HG03439 (cell line): ENCODE results near the gene PAXX.

Experiments
- ATAC-seq: cut with Tn5 transposase; IDR thresholded peaks from one replicate; pipeline ENCODE4 v1.9.1; 2021; ENCODE audit warnings: mild to moderate bottlenecking, moderate library complexity; ENCODE audit not compliant: unreplicated experiment

PAXX gene

GRCh38 chr9:136991993-136992818 lies at the start of gene PAXX:
PAXX (plus strand) TSS chr9:136992422; CDS start chr9:136992444, 22 bp downstream.
- ATAC-seq = peak; percentile 64

- no peak for ATAC-seq
Measured at GRCh38 chr9:136942881-136943230, 49.4 kb upstream of the PAXX start.

- peak; percentile 22 for ATAC-seq
Measured at GRCh38 chr9:136943291-136944211, 48.7 kb upstream of the PAXX start.

- peak; percentile 30 for ATAC-seq
Measured at GRCh38 chr9:136944212-136944518, 48.1 kb upstream of the PAXX start.

- ATAC-seq = peak; percentile 70
Measured at GRCh38 chr9:136944519-136945332, 47.5 kb upstream of the PAXX start, which contains the start of the genes C8G and FBXW5. C8G (plus strand) TSS chr9:136945243; CDS start chr9:136945321, 78 bp downstream. FBXW5 (minus strand) TSS chr9:136944738; CDS start chr9:136944083, 655 bp downstream.

GRCh38 chr9:136945333-136946227 lies 46.6 kb upstream of the PAXX start:
- no peak for ATAC-seq

DNA sequence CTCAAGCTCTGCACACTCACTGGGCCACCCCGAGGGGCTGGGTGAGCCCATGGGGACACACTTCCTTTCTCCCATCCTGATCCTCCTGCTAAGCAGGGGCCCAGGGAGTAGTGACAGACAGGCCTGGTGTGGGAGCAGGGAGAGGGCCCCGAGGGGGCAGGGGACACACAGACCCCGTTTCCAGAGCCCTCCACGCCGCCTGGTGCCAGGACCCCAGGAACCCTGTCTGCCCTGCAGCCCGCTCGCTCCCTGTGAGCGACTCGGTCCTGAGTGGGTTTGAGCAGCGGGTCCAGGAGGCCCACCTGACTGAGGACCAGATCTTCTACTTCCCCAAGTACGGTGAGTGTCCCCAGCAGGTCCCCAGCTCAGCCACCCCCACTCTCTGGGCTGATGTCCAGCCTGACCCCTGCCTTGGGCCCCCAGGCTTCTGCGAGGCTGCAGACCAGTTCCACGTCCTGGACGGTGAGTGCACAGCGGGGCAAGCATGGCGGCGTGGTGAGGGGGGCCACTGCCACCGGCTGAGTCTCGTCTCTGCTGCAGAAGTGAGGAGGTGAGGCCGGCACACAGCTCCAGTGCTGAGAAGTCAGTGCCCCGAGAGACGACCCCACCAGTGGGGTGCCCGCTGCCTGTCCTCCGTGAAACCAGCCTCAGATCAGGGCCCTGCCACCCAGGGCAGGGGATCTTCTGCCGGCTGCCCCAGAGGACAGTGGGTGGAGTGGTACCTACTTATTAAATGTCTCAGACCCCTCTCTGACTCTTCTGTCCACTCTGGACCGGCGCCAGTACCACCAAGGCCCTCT lies 45.8 kb upstream of the PAXX start:
- no peak for ATAC-seq

GRCh38 chr9:136947028-136947891 lies 45.0 kb upstream of the PAXX start:
- ATAC-seq = no peak

DNA sequence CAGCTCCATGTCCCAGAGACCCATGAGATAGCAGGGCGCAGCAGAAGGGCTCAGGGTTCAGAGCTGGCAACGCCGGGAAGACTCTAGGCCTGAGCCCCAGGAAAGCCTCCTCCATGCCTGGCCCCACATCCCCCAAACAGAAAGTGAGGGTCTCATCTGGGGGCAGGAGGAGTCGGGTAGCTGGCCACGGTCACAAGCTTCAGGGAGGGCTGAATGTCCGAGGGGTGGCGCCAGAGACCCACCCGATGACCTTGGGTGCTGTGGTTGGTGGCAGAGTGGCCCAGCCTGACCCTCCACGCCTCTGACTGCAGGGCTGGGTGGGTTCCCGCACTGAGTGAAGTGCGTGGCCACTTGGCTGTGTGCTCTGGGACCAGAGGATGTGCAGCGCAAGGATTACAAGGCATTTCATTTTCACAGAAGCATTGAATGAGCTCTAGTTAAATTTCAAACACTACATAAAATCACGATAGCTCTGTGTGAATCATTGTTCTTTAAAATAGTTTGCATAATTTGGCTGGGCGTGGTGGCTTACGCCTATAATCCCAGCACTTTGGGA lies 44.2 kb upstream of the PAXX start:
- no peak for ATAC-seq

GRCh38 chr9:136949239-136949816 lies 42.9 kb upstream of the PAXX start:
- ATAC-seq = no peak

GRCh38 chr9:136949817-136950655 lies 42.2 kb upstream of the PAXX start:
- peak; percentile 59 for ATAC-seq

- ATAC-seq = no peak
Measured at GRCh38 chr9:136950656-136951276, 41.5 kb upstream of the PAXX start.

DNA sequence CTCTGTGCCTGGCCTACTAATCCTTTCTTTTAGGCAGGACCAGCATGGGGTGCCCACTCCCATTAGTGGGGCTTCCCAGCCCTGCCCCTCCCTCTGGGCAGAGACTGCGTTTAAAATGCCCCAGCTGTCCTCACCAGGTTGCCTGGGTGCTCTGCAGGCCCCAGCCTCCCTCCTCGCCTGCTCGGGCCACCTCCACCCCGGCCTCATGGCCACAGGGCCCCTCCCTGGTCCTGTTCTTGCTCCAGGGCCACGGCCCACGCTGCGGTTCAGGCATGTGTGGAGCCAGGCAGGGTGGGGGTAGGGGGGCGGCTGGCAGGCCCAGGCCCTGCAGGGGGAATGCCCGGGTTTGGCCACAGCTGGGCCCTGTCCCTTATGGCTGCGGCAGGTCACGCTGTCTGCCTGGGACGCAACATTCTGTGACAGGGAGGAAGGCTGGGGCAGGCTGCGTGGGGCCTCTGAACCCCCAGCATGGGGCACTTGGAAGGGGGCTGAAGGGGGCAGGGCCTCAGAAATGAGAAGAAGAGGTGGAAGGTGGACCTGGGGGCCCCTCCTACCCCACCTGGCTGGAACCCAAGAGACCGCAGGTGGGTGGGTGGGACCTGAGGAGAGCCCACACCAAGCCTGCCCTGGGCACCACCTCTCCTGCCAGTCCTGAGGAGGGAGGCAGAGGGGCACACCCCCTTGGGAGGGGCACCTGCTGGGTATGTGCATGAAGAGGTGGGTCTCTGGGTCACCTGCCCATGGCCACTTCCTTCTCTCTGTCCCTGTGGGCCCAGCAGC lies 40.5 kb upstream of the PAXX start, which contains the start of gene LCN12:
Gene LCN12, plus strand, starts transcription at position 733 of the 780 bp plus-strand sequence. CDS start 55 bp downstream, outside the sequence.
- no peak for ATAC-seq

DNA sequence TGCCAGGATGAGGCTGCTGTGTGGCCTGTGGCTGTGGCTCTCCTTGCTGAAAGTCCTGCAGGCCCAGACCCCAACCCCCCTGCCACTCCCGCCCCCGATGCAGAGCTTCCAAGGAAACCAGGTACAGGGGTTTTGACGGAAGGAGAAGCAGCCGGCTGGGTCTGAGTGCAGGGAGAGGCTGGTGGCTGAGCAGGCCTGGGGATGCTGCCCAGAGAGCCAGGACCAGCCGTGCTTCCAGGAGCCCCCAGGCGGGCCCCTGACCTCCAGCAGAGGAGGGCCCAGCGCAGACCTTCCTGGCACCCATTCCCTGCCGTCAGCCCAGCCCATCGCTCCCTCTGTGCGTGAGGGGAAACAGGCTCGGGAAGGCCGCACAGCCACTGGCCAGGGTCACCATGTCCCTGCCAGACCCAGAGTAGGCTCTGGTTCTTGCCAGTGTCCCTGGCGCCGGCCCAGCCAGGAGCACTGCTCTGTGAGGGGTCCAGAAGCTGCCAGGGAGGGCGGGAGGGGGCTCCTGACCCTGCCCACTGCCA lies 39.8 kb upstream of the PAXX start:
- ATAC-seq = no peak
